Measurements from ENCODE around the gene OR51T1.

Gene OR51T1

GRCh38 chr11:4922304-4922703 is 40.6 kb downstream of the OR51T1 start:
- no peak overlapping the region for H3K27ac ChIP-seq
- no peak overlapping the region for H3K4me3 ChIP-seq

- no peak within 1 kb of the TSS for H3K27ac ChIP-seq
These were observed 42.5 kb downstream of the OR51T1 start, which contains the start of gene OR51G1 for GRCh38 chr11:4924239-4924638. Gene OR51G1, minus strand, starts transcription at chr11:4924339. Its CDS starts 0 bp downstream, at chr11:4924339.

GRCh38 chr11:4926608-4927007 is 44.9 kb downstream of the OR51T1 start:
- H3K27ac ChIP-seq, result no peak overlapping the region
- H3K4me3 ChIP-seq, result no peak overlapping the region

More at GRCh38 chr11:4924239-4924638, 42.5 kb downstream of the OR51T1 start, which contains the start of gene OR51G1:
- H3K4me3 ChIP-seq, result no peak within 1 kb of the TSS

Measured in skin epidermis (tissue), 12 donors.